ENCODE data around the gene SUN2.

DNA sequence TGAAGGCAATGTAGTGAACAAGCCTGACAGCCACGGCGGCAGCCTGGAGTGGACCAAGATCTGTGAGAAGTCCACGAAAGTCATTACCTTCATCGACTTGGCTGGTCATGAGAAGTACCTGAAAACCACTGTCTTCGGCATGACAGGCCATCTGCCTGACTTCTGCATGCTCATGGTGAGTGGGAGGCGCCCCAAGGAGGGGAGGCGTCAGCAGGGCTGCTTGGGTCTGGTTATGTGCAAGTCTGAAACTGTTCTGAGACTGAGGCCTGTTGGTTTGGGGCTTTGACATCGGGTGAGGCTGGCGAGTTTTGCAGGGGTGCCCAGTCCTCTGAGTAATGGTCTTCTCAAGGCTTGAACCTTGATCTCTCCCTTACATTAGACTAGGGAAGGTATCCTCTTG, 39.0 kb downstream of the SUN2 start:
- TF ChIP-seq POLR2A (IDR thresholded peaks at IDR 0.05; ENCODE audit: low read depth), result no peak
- TF ChIP-seq, protein P1, sequence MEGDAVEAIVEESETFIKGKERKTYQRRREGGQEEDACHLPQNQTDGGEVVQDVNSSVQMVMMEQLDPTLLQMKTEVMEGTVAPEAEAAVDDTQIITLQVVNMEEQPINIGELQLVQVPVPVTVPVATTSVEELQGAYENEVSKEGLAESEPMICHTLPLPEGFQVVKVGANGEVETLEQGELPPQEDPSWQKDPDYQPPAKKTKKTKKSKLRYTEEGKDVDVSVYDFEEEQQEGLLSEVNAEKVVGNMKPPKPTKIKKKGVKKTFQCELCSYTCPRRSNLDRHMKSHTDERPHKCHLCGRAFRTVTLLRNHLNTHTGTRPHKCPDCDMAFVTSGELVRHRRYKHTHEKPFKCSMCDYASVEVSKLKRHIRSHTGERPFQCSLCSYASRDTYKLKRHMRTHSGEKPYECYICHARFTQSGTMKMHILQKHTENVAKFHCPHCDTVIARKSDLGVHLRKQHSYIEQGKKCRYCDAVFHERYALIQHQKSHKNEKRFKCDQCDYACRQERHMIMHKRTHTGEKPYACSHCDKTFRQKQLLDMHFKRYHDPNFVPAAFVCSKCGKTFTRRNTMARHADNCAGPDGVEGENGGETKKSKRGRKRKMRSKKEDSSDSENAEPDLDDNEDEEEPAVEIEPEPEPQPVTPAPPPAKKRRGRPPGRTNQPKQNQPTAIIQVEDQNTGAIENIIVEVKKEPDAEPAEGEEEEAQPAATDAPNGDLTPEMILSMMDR (IDR thresholded peaks at IDR 0.05), result no peak
- no peak for TF ChIP-seq EP300 (IDR thresholded peaks at IDR 0.05)
- no peak for TF ChIP-seq POLR2AphosphoS5 (IDR thresholded peaks at IDR 0.05)
